HG03432 (cell line): ENCODE results near the gene RS1.

Experiments
- ATAC-seq: cut with Tn5 transposase; IDR thresholded peaks from one replicate; pipeline ENCODE4 v1.9.1; 2021; ENCODE audit warnings: mild to moderate bottlenecking, moderate library complexity; ENCODE audit not compliant: unreplicated experiment

RS1 gene

GRCh38 chrX:18613930-18614639, 57.8 kb downstream of the RS1 start:
- no peak for ATAC-seq

- ATAC-seq = no peak
Measured at GRCh38 chrX:18607966-18608365, 63.9 kb downstream of the RS1 start.

- no peak for ATAC-seq
Measured at GRCh38 chrX:18598413-18598812, 73.5 kb downstream of the RS1 start.

GRCh38 chrX:18596096-18596495, 75.8 kb downstream of the RS1 start:
- ATAC-seq = no peak

GRCh38 chrX:18594079-18594478, 77.8 kb downstream of the RS1 start:
- ATAC-seq = no peak

GRCh38 chrX:18591834-18592233, 80.1 kb downstream of the RS1 start:
- ATAC-seq = no peak
